ENCODE measurements around the gene INTS13. TPM values are rescaled to one million over a fixed set of nuclear protein-coding genes. Genes with fewer than 3 reads are reported as not detected.

INTS13 gene
- polyA plus RNA-seq, 1 of the 3 experiments (the other 2 are of a cell fraction) = 7.2 TPM

DNA sequence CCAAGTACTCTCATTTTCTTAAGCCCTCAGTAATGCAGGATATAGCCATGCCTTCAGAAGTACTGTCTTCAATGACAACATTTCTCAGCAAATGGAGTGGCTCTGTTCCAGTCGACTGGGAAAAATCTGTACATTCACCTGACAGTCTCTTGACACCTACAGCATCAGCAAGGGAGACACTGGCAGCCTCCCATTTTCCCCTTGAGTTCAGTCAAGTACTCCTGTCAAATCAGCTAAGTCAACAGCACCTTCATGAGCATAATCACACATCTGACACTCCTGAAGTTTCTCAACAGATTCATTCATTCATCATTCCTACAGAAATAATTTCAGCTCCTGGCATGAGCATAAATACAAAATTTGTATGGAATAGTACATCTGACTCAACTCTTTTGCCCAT lies 46.1 kb downstream of the INTS13 start:
- H3K27ac ChIP-seq (ENCODE audit: low read depth in 2 of 2, low read length in 1 of 2) = no peak overlapping the region
- CTCF ChIA-PET = interaction anchor here (0.7 to 5.8 kb wide), 3 partner anchors 17 to 59 kb away, joined by 3 to 21 read pairs (median 3); partner anchors contain the start of gene ITPR2
- no peaks in the 10 kb centered on the region for H3K79me2 ChIP-seq (ENCODE audit: insufficient read depth)
- no peaks in the 10 kb centered on the region for H4K20me1 ChIP-seq (ENCODE audit: insufficient read depth)
- H3K4me3 ChIP-seq (ENCODE audit: low read depth in 2 of 2, low read length in 1 of 2) = no peak overlapping the region
- no peaks in the 10 kb centered on the region for H3K27me3 ChIP-seq (ENCODE audit: insufficient read depth)
- no peak overlapping the region for H3K9ac ChIP-seq
- no peaks in the 10 kb centered on the region for H3F3A ChIP-seq (replicated peaks; ENCODE audit: insufficient read depth)
- H3K36me3 ChIP-seq (replicated peaks in 1 of 2; ENCODE audit: control insufficient read depth in 1 of 2, insufficient read depth in 2 of 2, low read length in 1 of 2) = peaks cover 0 to 3% of the 10 kb centered on the region in 2 experiments
- H2AFZ ChIP-seq (ENCODE audit: low read depth) = no peak overlapping the region
- no peaks in the 10 kb centered on the region for H3K4me1 ChIP-seq (ENCODE audit: control insufficient read depth in 1 of 2, insufficient read depth in 2 of 2, low read depth in 1 of 2, low read length in 1 of 2)
- no peaks in the 10 kb centered on the region for H3K9me3 ChIP-seq
- 8% methylated on average over 1 of the region's 1 CpG for WGBS (ENCODE audit: low lambda C conversion rate)
- POLR2A ChIA-PET = no interaction called here
- H3K4me2 ChIP-seq = no peak overlapping the region
- TF ChIP-seq RXRA (IDR thresholded peaks at IDR 0.05; ENCODE audit: borderline replicate concordance, low read depth) = no peak
- TF ChIP-seq RAD21 (IDR thresholded peaks at IDR 0.05; ENCODE audit: low read length) = no peak
- TF ChIP-seq, protein P1, sequence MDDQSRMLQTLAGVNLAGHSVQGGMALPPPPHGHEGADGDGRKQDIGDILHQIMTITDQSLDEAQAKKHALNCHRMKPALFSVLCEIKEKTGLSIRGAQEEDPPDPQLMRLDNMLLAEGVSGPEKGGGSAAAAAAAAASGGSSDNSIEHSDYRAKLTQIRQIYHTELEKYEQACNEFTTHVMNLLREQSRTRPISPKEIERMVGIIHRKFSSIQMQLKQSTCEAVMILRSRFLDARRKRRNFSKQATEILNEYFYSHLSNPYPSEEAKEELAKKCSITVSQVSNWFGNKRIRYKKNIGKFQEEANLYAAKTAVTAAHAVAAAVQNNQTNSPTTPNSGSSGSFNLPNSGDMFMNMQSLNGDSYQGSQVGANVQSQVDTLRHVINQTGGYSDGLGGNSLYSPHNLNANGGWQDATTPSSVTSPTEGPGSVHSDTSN (IDR thresholded peaks at IDR 0.05) = no peak
- TF ChIP-seq, protein P2, sequence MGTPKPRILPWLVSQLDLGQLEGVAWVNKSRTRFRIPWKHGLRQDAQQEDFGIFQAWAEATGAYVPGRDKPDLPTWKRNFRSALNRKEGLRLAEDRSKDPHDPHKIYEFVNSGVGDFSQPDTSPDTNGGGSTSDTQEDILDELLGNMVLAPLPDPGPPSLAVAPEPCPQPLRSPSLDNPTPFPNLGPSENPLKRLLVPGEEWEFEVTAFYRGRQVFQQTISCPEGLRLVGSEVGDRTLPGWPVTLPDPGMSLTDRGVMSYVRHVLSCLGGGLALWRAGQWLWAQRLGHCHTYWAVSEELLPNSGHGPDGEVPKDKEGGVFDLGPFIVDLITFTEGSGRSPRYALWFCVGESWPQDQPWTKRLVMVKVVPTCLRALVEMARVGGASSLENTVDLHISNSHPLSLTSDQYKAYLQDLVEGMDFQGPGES (IDR thresholded peaks at IDR 0.05; ENCODE audit: low read depth, low read length) = no peak
- no peak for TF ChIP-seq JUND (IDR thresholded peaks at IDR 0.05)
- TF ChIP-seq NRF1 (IDR thresholded peaks at IDR 0.05; ENCODE audit: low read depth, low read length) = no peak
- no peak for TF ChIP-seq RFX5 (IDR thresholded peaks at IDR 0.05; ENCODE audit: low read length)
- no peak for TF ChIP-seq TEAD4 (IDR thresholded peaks at IDR 0.05; ENCODE audit: borderline replicate concordance, insufficient read depth)
- no peak for TF ChIP-seq GATA2 (CRISPR knock-in tag; IDR thresholded peaks at IDR 0.05)
- TF ChIP-seq FOXJ3 (CRISPR knock-in tag; IDR thresholded peaks at IDR 0.05) = no peak
- no peak for TF ChIP-seq EP300 (IDR thresholded peaks at IDR 0.05; ENCODE audit: borderline replicate concordance in 1 of 2, low read depth in 1 of 2, low read length in 1 of 2)
- no peak for TF ChIP-seq TCF12 (IDR thresholded peaks at IDR 0.05)
- TF ChIP-seq, protein P3, sequence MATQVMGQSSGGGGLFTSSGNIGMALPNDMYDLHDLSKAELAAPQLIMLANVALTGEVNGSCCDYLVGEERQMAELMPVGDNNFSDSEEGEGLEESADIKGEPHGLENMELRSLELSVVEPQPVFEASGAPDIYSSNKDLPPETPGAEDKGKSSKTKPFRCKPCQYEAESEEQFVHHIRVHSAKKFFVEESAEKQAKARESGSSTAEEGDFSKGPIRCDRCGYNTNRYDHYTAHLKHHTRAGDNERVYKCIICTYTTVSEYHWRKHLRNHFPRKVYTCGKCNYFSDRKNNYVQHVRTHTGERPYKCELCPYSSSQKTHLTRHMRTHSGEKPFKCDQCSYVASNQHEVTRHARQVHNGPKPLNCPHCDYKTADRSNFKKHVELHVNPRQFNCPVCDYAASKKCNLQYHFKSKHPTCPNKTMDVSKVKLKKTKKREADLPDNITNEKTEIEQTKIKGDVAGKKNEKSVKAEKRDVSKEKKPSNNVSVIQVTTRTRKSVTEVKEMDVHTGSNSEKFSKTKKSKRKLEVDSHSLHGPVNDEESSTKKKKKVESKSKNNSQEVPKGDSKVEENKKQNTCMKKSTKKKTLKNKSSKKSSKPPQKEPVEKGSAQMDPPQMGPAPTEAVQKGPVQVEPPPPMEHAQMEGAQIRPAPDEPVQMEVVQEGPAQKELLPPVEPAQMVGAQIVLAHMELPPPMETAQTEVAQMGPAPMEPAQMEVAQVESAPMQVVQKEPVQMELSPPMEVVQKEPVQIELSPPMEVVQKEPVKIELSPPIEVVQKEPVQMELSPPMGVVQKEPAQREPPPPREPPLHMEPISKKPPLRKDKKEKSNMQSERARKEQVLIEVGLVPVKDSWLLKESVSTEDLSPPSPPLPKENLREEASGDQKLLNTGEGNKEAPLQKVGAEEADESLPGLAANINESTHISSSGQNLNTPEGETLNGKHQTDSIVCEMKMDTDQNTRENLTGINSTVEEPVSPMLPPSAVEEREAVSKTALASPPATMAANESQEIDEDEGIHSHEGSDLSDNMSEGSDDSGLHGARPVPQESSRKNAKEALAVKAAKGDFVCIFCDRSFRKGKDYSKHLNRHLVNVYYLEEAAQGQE (IDR thresholded peaks at IDR 0.05; ENCODE audit: low read depth, low read length) = no peak
- TF ChIP-seq, protein P4, sequence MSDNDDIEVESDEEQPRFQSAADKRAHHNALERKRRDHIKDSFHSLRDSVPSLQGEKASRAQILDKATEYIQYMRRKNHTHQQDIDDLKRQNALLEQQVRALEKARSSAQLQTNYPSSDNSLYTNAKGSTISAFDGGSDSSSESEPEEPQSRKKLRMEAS (IDR thresholded peaks at IDR 0.05; ENCODE audit: low read depth) = no peak
- no peak for TF ChIP-seq POLR2AphosphoS5 (IDR thresholded peaks at IDR 0.05; ENCODE audit: low read depth, low read length)
- H3K9me2 ChIP-seq = no peaks in the 10 kb centered on the region
- DNase-seq = no peak

Measured in SK-N-SH (cell line).